ENCODE measurements around the gene RPL13. TPM values are rescaled to one million over a fixed set of nuclear protein-coding genes. Genes with fewer than 3 reads are reported as not detected.

RPL13 gene
- total and polyA plus RNA-seq, 2 of the 13 experiments (the other 11 are each of a cell fraction or from before 2014, with no cell fraction given), result 2,988 to 4,411 TPM

DNA sequence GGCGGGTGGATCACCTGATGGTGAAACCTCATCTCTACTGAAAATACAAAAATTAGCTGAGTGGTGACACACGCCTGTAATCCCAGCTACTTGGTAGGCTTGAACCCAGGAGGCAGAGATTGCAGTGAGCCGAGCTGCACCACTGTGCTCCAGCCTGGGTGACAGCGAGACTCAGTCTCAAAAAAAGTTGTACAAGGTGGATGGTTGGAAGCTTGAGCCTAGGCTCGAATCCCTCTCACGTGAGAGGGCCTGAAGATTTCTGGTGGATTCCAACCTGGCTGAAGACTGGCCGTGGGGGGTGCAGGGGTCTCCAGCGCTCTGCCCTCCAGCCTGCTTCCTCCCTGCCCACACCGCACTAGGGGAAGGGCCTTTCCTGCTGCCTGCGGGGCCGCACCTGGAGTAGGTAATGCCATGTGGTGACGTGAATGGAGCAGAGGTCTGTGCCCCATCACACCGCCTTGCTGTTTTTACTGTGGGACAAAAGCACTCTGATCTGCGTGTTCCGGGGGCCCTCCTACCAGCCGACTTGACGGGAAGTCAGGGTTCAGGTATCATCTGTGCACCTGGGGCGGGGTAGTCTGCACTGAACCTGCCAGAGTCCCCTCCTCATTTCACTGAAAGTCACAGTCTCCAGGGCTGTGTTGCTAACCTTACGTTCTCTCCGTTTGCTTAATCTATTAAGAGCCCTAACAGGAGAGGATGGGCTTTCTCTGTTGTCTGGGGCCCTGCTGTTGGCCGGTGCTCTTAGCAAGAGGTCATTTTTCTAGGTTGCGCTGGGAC, 4.2 kb downstream of the RPL13 start (continued):
- TF ChIP-seq BRCA1 (CRISPR knock-in tag; IDR thresholded peaks at IDR 0.05), result no peak
- TF ChIP-seq, protein P1, sequence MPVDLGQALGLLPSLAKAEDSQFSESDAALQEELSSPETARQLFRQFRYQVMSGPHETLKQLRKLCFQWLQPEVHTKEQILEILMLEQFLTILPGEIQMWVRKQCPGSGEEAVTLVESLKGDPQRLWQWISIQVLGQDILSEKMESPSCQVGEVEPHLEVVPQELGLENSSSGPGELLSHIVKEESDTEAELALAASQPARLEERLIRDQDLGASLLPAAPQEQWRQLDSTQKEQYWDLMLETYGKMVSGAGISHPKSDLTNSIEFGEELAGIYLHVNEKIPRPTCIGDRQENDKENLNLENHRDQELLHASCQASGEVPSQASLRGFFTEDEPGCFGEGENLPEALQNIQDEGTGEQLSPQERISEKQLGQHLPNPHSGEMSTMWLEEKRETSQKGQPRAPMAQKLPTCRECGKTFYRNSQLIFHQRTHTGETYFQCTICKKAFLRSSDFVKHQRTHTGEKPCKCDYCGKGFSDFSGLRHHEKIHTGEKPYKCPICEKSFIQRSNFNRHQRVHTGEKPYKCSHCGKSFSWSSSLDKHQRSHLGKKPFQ (CRISPR knock-in tag; IDR thresholded peaks at IDR 0.05; ENCODE audit: insufficient replicate concordance), result no peak
- no peak for TF ChIP-seq ZNF850 (CRISPR knock-in tag; conservative IDR thresholded peaks at IDR 0.05)
- no peak for TF ChIP-seq RFXANK (CRISPR knock-in tag; IDR thresholded peaks at IDR 0.05)
- TF ChIP-seq, protein P2, sequence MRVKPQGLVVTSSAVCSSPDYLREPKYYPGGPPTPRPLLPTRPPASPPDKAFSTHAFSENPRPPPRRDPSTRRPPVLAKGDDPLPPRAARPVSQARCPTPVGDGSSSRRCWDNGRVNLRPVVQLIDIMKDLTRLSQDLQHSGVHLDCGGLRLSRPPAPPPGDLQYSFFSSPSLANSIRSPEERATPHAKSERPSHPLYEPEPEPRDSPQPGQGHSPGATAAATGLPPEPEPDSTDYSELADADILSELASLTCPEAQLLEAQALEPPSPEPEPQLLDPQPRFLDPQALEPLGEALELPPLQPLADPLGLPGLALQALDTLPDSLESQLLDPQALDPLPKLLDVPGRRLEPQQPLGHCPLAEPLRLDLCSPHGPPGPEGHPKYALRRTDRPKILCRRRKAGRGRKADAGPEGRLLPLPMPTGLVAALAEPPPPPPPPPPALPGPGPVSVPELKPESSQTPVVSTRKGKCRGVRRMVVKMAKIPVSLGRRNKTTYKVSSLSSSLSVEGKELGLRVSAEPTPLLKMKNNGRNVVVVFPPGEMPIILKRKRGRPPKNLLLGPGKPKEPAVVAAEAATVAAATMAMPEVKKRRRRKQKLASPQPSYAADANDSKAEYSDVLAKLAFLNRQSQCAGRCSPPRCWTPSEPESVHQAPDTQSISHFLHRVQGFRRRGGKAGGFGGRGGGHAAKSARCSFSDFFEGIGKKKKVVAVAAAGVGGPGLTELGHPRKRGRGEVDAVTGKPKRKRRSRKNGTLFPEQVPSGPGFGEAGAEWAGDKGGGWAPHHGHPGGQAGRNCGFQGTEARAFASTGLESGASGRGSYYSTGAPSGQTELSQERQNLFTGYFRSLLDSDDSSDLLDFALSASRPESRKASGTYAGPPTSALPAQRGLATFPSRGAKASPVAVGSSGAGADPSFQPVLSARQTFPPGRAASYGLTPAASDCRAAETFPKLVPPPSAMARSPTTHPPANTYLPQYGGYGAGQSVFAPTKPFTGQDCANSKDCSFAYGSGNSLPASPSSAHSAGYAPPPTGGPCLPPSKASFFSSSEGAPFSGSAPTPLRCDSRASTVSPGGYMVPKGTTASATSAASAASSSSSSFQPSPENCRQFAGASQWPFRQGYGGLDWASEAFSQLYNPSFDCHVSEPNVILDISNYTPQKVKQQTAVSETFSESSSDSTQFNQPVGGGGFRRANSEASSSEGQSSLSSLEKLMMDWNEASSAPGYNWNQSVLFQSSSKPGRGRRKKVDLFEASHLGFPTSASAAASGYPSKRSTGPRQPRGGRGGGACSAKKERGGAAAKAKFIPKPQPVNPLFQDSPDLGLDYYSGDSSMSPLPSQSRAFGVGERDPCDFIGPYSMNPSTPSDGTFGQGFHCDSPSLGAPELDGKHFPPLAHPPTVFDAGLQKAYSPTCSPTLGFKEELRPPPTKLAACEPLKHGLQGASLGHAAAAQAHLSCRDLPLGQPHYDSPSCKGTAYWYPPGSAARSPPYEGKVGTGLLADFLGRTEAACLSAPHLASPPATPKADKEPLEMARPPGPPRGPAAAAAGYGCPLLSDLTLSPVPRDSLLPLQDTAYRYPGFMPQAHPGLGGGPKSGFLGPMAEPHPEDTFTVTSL (CRISPR knock-in tag; IDR thresholded peaks at IDR 0.05; ENCODE audit: borderline replicate concordance), result no peak
- no peak; the same call in 1 of the 2 replicates for TF ChIP-seq NRL (CRISPR knock-in tag; IDR thresholded peaks at IDR 0.05; ENCODE audit: borderline replicate concordance)
- no peak for TF ChIP-seq PHF8 (CRISPR knock-in tag; IDR thresholded peaks at IDR 0.05)
- TF ChIP-seq RBFOX2 (IDR thresholded peaks at IDR 0.05; ENCODE audit: low read depth, low read length), result peak; percentile 64
- 0 out of 2 replicates have a peak, but pooled peaks have one; percentile 1 for TF ChIP-seq ZNF547 (CRISPR knock-in tag; IDR thresholded peaks at IDR 0.05)
- TF ChIP-seq ZSCAN25 (CRISPR knock-in tag; IDR thresholded peaks at IDR 0.05), result no peak; the same call in 1 of the 2 replicates
- TF ChIP-seq NR1H2 (CRISPR knock-in tag; IDR thresholded peaks at IDR 0.05; ENCODE audit: borderline replicate concordance, low read depth), result 0 out of 2 replicates have a peak, but pooled peaks have one; percentile 47
- TF ChIP-seq NFIC (IDR thresholded peaks at IDR 0.05; ENCODE audit: low read length), result peak; percentile 44; the same call in 1 of the 2 replicates
- TF ChIP-seq TOPORS (CRISPR knock-in tag; IDR thresholded peaks at IDR 0.05), result peak; percentile 45; the same call in 1 of the 2 replicates
- TF ChIP-seq KAT7 (CRISPR knock-in tag; IDR thresholded peaks at IDR 0.05; ENCODE audit: borderline replicate concordance), result no peak
- peak; percentile 80; the same call in 1 of the 2 replicates for TF ChIP-seq ZC3H13 (CRISPR knock-in tag; IDR thresholded peaks at IDR 0.05)
- TF ChIP-seq ZNF260 (CRISPR knock-in tag; IDR thresholded peaks at IDR 0.05; ENCODE audit: borderline replicate concordance, low read depth), result no peak
- TF ChIP-seq ZNF431 (CRISPR knock-in tag; IDR thresholded peaks at IDR 0.05; ENCODE audit: borderline replicate concordance, low read depth), result no peak
- no peak for TF ChIP-seq ZNF20 (CRISPR knock-in tag; IDR thresholded peaks at IDR 0.05)
- TF ChIP-seq, protein P3, sequence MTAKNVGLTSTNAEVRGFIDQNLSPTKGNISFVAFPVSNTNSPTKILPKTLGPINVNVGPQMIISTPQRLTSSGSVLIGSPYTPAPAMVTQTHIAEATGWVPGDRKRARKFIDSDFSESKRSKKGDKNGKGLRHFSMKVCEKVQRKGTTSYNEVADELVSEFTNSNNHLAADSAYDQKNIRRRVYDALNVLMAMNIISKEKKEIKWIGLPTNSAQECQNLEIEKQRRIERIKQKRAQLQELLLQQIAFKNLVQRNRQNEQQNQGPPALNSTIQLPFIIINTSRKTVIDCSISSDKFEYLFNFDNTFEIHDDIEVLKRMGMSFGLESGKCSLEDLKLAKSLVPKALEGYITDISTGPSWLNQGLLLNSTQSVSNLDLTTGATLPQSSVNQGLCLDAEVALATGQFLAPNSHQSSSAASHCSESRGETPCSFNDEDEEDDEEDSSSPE (CRISPR knock-in tag; IDR thresholded peaks at IDR 0.05), result no peak
- no peak for TF ChIP-seq POGZ (CRISPR knock-in tag; IDR thresholded peaks at IDR 0.05)
- TF ChIP-seq SETDB1 (CRISPR knock-in tag; IDR thresholded peaks at IDR 0.05; ENCODE audit: borderline replicate concordance), result no peak
